ENCODE measurements around the gene HSH2D. TPM values are rescaled to one million over a fixed set of nuclear protein-coding genes. Genes with fewer than 3 reads are reported as not detected.

The HSH2D gene
- total RNA-seq, 1 experiment from 2014 or later = not detected

Other genes starting within 250 kb of the HSH2D start
- not detected in 2 replicates for gene CYP4F2, start 245.6 kb upstream of the HSH2D start, total RNA-seq (2014; rRNA removed; shearing (Covaris generic))
- not detected in 2 replicates for gene CYP4F11, start 209.2 kb upstream of the HSH2D start, total RNA-seq (2014; rRNA removed; shearing (Covaris generic))
- not detected in 2 replicates for gene OR10H4, start 194.7 kb upstream of the HSH2D start, total RNA-seq (2014; rRNA removed; shearing (Covaris generic))
- 1,990 and 2,203 TPM in 2 replicates for gene TPM4, start 67.2 kb upstream of the HSH2D start, total RNA-seq (2014; rRNA removed; shearing (Covaris generic))
- 44.8 and 69.5 TPM in 2 replicates for gene RAB8A, start 31.8 kb upstream of the HSH2D start, total RNA-seq (2014; rRNA removed; shearing (Covaris generic))
- not detected in 2 replicates for gene CIB3, start 29.8 kb downstream of the HSH2D start, total RNA-seq (2014; rRNA removed; shearing (Covaris generic))
- gene FAM32A, start 41.7 kb downstream of the HSH2D start, total RNA-seq (2014; rRNA removed; shearing (Covaris generic)) = 133 and 162 TPM in 2 replicates
- gene AP1M1, start 54.2 kb downstream of the HSH2D start, total RNA-seq (2014; rRNA removed; shearing (Covaris generic)) = 65.6 and 103 TPM in 2 replicates
- gene KLF2, start 181.1 kb downstream of the HSH2D start, total RNA-seq (2014; rRNA removed; shearing (Covaris generic)) = 12.6 and 15.2 TPM in 2 replicates